Left ventricle myocardium inferior (tissue), 1 donor: ENCODE measurements around the gene POLN. TPM values are rescaled to one million over a fixed set of nuclear protein-coding genes. Genes with fewer than 3 reads are reported as not detected.

Source experiments
- DNase-seq: peaks from one replicate; pipeline ENCODE4 v3.0.0-alpha.2; 2020
- H3K27ac ChIP-seq: fragments of 200-600 bp; replicated peaks from 2 replicates; pipeline ENCODE4 v1.8.0; 2021
- H3K27me3 ChIP-seq: fragments of 200-600 bp; 2 replicates; pipeline ENCODE4 v1.8.0; 2021; ENCODE audit warnings: low read depth
- H3K36me3 ChIP-seq: fragments of 200-600 bp; 2 replicates; pipeline ENCODE4 v1.8.0; 2021
- H3K4me1 ChIP-seq: fragments of 200-600 bp; 2 replicates; pipeline ENCODE4 v1.8.0; 2021
- H3K4me3 ChIP-seq: fragments of 200-600 bp; 2 replicates; pipeline ENCODE4 v1.8.0; 2021; ENCODE audit warnings: mild to moderate bottlenecking, moderate library complexity
- H3K9me3 ChIP-seq: fragments of 200-600 bp; replicated peaks from 2 replicates; pipeline ENCODE4 v1.8.0; 2021
- CTCF ChIP-seq: fragments of 200-600 bp; IDR thresholded peaks from 2 replicates; pipeline ENCODE4 v1.8.0; 2021; ENCODE audit warnings: antibody characterized with exemption, mild to moderate bottlenecking, borderline replicate concordance
- intact Hi-C: fragments of 100-400 bp; cut with micrococcal nuclease; formaldehyde crosslinking; loops from one replicate; pipeline ENCODE4 v1.11.0; 2022
- total RNA-seq: library from RNA; stranded (reverse); fragmentation: NEBNext Ultra II Directional; extraction: Animal tissue kit (Norgen Biotek cat#: 25700); gene quantifications from one replicate; pipeline ENCODE4 v1.2.1, GENCODE V29; 2021
- donor health status: DM: no; HTN: yes; CAD: no; lungs with severe emphysema.

Gene POLN
- total RNA-seq, 1 donor from 2014 or later: 2.2 TPM

GRCh38 chr4:2047031-2047660 lies 194.8 kb downstream of the POLN start:
- intact Hi-C loops: no loop called here
- Histone ChIP-seq H3K36me3 (no peaks in the 10 kb centered on the region), H3K27me3 (peaks cover 92% of the 10 kb centered on the region), H3K4me3 (no peak overlapping the region), H3K9me3 (no peaks in the 10 kb centered on the region), H3K4me1 (peaks cover 7% of the 10 kb centered on the region), H3K27ac (no peak overlapping the region)
- no peak for DNase-seq
- TF ChIP-seq CTCF: no peak

GRCh38 chr4:2046031-2046961 lies 195.6 kb downstream of the POLN start:
- intact Hi-C loops: no loop called here
- DNase-seq: no peak
- peaks cover 92% of the 10 kb centered on the region for H3K27me3 ChIP-seq
- H3K4me3 ChIP-seq: no peak overlapping the region
- no peak overlapping the region for H3K27ac ChIP-seq
- peaks cover 15% of the 10 kb centered on the region for H3K4me1 ChIP-seq
- TF ChIP-seq CTCF: no peak
- H3K36me3 ChIP-seq: no peaks in the 10 kb centered on the region
- H3K9me3 ChIP-seq: no peaks in the 10 kb centered on the region

GRCh38 chr4:2045518-2045951 lies 196.4 kb downstream of the POLN start:
- no peaks in the 10 kb centered on the region for H3K36me3 ChIP-seq
- H3K4me3 ChIP-seq: no peak overlapping the region
- no peak for TF ChIP-seq CTCF
- no peak overlapping the region for H3K27ac ChIP-seq
- peaks cover 94% of the 10 kb centered on the region for H3K27me3 ChIP-seq
- no peaks in the 10 kb centered on the region for H3K9me3 ChIP-seq
- no peak for DNase-seq
- intact Hi-C loops: no loop called here
- H3K4me1 ChIP-seq: peaks cover 23% of the 10 kb centered on the region

GRCh38 chr4:2044542-2045517 lies 197.1 kb downstream of the POLN start:
- intact Hi-C loops: no loop called here
- no peak for DNase-seq

More at GRCh38 chr4:2044542-2045517, 197.1 kb downstream of the POLN start:
- Histone ChIP-seq H3K9me3 (no peaks in the 10 kb centered on the region), H3K27ac (no peak overlapping the region), H3K27me3 (peaks cover 96% of the 10 kb centered on the region), H3K4me3 (no peak overlapping the region), H3K4me1 (peaks cover 28% of the 10 kb centered on the region), H3K36me3 (no peaks in the 10 kb centered on the region)
- no peak for TF ChIP-seq CTCF
